Muscle layer of duodenum (tissue), 2 donors: ENCODE measurements around the gene MATCAP1.

Source experiments
- H3K27ac ChIP-seq: one replicate; pipeline ENCODE4 v1.7.0; 2013; ENCODE audit warnings: mild to moderate bottlenecking, low read length
- H3K27me3 ChIP-seq: one replicate; pipeline ENCODE4 v1.7.0; 2013; ENCODE audit warnings: low read depth, mild to moderate bottlenecking, control low read depth, low read length
- H3K36me3 ChIP-seq, 2 donors: one replicate each; pipeline ENCODE4 v1.7.0; 2013; ENCODE audit warnings: low read length in 2 of 2, control low read depth in 1 of 2, mild to moderate bottlenecking in 1 of 2; ENCODE audit not compliant: insufficient read depth in 2 of 2, control insufficient read depth in 1 of 2
- H3K4me1 ChIP-seq, 2 donors: one replicate each; pipeline ENCODE4 v1.7.0; 2013; ENCODE audit warnings: low read length in 2 of 2, mild to moderate bottlenecking in 2 of 2, control low read depth in 1 of 2, moderate library complexity in 1 of 2; ENCODE audit not compliant: insufficient read depth in 2 of 2, control insufficient read depth in 1 of 2
- H3K4me3 ChIP-seq, 2 donors: one replicate each; pipeline ENCODE4 v1.7.0; 2013; ENCODE audit warnings: low read length in 2 of 2, low read depth in 1 of 2, mild to moderate bottlenecking in 1 of 2
- H3K9me3 ChIP-seq, 2 donors: one replicate each; pipeline ENCODE4 v1.7.0; 2013; ENCODE audit warnings: low read length in 2 of 2, control low read depth in 1 of 2, mild to moderate bottlenecking in 1 of 2; ENCODE audit not compliant: control insufficient read depth in 1 of 2
- donor health status: healthy.

MATCAP1 gene

DNA sequence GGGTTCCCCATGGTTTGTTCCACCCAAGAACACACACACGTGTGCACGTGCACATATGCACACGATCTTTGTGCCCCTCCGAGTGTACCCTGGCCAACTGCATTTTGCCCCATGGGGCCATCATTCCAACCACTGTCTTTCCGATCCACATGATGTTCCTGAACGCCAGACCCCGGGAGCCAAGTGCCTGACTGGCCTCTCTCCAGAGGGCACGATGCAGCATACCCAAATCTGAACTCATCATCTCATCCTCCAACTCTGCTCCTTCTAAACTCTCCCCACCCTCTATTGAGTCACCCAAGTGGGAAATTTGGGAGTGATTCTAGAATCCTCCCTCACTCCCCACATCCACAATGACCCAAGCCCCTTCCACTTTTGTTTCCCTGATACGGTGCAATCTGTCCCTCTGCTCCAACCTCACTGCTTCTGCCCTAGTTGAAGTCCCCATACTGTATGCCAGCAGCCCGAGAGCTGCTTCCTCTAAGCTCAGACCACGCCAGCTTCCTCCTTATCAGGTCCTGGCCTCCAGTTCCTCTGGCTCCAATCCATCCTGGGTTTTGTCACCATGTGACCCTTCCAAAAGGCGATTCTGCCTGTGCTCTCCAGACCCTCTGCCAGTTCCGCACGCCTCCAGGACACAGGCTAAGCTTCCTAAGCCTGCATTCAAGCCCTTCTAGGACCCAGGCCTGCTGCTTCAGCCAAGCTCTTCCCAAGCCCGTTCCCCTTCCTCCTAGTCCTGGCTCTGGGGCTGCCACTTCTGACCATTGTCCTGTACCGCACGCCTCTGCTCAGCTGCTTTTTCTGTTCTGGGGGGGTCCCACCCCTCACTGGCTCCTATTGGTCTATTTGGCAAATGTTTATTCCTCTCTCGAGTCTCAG, 33.1 kb upstream of the MATCAP1 start:
- H3K9me3 ChIP-seq, result no peaks in the 10 kb centered on the region
- H3K27ac ChIP-seq, result no peak overlapping the region

DNA sequence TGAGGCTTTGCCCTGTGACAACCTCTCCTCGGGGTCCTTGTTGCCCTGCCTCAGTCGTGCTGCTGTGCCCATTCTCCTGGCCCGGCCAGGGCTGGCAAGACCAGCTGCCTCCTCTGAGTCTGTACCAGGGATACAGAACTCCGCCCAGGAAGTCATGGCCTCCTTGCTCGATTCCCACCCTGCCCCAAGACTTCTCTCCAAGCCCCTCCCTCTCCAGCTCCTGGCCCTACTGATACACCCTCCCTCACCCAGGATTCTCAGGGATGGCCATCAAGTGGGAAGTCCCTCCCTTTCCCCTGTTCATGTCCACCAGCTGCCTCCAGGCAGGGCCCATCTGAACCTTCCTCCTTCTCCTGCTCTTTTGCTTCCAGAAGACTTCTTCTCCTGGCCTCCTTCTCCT, 31.9 kb upstream of the MATCAP1 start:
- Histone ChIP-seq H3K27me3 (no peaks in the 10 kb centered on the region), H3K9me3 (no peaks in the 10 kb centered on the region), H3K4me3 (no peak overlapping the region), H3K36me3 (peaks cover 4 to 5% of the 10 kb centered on the region in 2 donors), H3K27ac (no peak overlapping the region), H3K4me1 (peaks cover 0 to 12% of the 10 kb centered on the region in 2 donors)

More for the DNA sequence above, 33.1 kb upstream of the MATCAP1 start:
- H3K4me1 ChIP-seq, result peaks cover 0 to 12% of the 10 kb centered on the region in 2 donors
- H3K4me3 ChIP-seq, result no peak overlapping the region
- no peaks in the 10 kb centered on the region for H3K27me3 ChIP-seq
- H3K36me3 ChIP-seq, result peaks cover 0 to 5% of the 10 kb centered on the region in 2 donors

DNA sequence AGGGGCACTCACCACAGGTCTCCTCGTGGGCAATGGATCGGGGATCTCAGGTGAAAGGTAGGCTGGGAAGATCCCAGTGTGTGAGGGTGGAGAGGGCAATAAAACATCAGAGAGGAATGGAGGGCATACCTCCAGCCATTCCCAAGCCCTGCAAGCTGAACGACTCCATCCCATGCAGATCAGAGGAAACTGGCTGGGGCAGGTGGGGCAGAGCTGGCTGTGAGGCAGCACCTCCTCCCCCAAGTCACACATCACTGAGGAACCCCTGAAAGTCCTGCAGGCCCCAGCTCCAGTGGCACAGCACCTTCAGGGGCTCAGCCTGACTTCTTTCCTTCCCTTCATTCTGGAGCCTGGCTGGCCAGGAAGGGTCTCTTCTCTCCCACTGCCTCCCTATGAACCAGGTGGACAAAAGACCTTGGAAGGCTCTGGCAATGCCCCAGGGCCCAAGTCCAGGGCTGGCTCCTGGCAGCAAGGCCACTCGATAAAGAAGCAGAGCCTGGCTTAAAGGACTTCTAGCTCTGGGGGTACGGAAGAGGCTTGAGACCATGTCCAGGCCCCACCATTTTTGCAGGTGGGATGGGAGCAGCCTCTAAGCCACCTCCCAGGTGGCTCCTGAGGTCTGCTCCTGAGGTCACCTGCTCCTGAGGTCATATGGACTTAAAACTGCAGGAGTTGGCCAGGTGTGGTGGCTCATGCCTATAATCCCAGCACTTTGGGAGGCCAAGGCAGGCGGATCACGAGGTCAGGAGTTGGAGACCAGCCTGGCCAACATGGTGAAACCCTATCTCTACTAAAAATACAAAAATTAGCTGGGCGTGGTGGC, 29.6 kb upstream of the MATCAP1 start:
- Histone ChIP-seq H3K36me3 (peaks cover 4 to 5% of the 10 kb centered on the region in 2 donors), H3K9me3 (no peaks in the 10 kb centered on the region), H3K27ac (no peak overlapping the region), H3K4me1 (peaks cover 0 to 12% of the 10 kb centered on the region in 2 donors), H3K4me3 (no peak overlapping the region), H3K27me3 (no peaks in the 10 kb centered on the region)

DNA sequence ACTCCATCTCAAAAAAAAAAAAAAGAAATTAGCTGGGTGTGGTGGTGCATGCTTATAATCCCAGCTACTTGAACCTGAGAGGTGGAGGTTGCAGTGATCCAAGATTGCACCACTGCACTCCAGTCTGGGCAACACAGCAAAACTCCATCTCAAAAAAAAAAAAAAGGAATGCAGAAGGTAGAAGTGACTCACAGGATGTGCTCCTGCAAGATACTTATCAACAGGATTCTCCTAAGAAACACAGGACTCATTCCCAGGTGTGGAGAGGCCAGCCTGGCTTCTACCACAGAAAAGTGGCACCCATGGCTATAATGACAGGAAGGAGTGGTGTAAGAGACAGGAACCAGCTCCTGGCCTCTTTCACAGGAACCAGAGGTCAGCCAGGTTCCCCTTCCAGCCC, 29.0 kb upstream of the MATCAP1 start:
- H3K4me1 ChIP-seq, result peaks cover 0 to 12% of the 10 kb centered on the region in 2 donors
- no peak overlapping the region for H3K27ac ChIP-seq
- no peaks in the 10 kb centered on the region for H3K27me3 ChIP-seq
- H3K36me3 ChIP-seq, result peaks cover 4 to 5% of the 10 kb centered on the region in 2 donors
- no peaks in the 10 kb centered on the region for H3K9me3 ChIP-seq
- no peak overlapping the region for H3K4me3 ChIP-seq

DNA sequence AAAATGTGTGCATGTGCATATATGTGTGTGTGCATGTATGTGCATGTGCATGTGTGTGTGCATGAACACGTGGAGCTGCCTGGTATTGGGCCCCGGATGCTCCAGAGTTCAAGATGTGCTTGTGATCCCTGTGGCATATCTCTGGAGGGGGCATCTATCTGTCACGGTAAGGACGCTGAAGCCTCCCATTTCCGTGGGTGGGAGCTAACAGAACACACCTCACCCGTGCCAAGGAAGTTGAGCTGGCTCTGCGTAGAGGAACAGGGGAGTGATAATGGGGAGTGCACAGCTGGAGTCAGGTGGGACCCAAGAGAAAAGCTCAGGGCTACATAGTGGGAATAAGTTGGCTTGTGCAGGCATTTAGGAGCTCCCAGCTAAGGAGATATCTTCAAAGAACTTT, 27.9 kb upstream of the MATCAP1 start:
- peaks cover 0 to 4% of the 10 kb centered on the region in 2 donors for H3K4me1 ChIP-seq
- peaks cover 0 to 4% of the 10 kb centered on the region in 2 donors for H3K36me3 ChIP-seq
- H3K4me3 ChIP-seq, result no peak overlapping the region
- no peaks in the 10 kb centered on the region for H3K9me3 ChIP-seq
- H3K27ac ChIP-seq, result no peak overlapping the region
- H3K27me3 ChIP-seq, result no peaks in the 10 kb centered on the region

DNA sequence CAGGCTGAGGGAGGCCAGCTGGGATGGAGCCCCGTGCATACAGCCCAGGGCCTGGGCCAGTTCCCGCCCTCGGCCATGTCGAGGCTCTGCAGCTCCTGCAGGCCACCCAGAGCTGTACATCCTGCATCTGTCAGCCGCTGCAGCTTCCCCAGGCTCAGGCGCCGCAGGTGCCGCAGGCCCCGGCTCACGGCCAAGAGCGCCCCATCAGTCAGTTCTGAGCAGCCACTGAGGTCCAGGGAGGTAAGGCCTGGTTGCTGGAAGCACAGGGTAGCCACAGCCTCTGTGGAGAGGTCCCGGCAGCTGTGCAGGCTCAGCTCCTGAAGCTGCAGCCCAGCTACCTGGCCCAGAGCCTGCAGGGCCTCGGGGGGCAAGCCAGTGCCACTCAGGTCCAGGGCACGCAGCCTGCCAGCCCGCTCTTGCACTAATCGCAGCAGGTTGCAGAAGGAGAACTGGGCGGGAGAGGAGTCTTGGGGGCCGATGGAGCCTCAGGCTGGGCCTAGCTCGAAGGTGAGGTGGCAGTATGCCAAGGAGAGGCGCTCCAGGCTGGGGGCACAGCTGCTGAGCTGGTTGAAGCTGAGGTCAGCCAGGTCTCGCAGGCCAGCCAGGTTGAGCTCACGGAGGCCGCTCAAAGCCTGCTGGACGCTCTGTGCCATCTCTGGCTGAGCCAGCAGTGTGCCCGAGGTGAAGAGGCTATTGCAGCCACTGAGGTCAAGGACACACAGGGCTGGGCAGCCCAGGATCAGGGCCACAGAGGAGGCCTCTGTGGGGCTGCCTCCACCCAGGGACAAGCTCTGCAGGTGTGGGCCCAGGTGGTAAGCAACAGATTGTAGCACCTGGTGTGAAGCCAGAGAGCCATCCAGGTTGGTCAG, 26.5 kb upstream of the MATCAP1 start:
- H3K27ac ChIP-seq, result no peak overlapping the region
- peaks cover 0 to 4% of the 10 kb centered on the region in 2 donors for H3K36me3 ChIP-seq
- H3K9me3 ChIP-seq, result no peaks in the 10 kb centered on the region
- H3K4me1 ChIP-seq, result no peaks in the 10 kb centered on the region
- no peaks in the 10 kb centered on the region for H3K27me3 ChIP-seq
- H3K4me3 ChIP-seq, result no peak overlapping the region

DNA sequence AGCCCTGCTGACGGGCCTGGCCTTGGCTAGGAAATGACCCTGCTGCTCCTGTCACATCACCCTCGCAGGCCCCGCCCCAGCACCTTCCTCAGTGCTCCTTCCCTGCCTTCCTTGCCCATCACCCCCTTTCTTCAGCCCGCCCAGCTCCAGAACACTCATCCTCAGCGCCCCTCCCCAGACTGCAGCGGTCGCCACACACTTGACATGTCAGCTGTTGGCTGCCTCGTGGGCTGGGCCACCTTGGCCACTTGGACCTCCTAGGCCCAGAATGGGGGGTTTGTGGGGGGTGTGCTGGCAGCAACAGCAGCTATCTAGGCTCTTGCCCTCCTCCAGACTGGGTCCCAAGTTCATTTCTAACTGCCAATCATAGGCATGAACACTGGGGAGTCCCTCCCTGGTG, 25.8 kb upstream of the MATCAP1 start:
- Histone ChIP-seq H3K9me3 (no peaks in the 10 kb centered on the region), H3K36me3 (peaks cover 0 to 4% of the 10 kb centered on the region in 2 donors), H3K4me3 (no peak overlapping the region), H3K27ac (no peak overlapping the region), H3K27me3 (no peaks in the 10 kb centered on the region), H3K4me1 (no peaks in the 10 kb centered on the region)

DNA sequence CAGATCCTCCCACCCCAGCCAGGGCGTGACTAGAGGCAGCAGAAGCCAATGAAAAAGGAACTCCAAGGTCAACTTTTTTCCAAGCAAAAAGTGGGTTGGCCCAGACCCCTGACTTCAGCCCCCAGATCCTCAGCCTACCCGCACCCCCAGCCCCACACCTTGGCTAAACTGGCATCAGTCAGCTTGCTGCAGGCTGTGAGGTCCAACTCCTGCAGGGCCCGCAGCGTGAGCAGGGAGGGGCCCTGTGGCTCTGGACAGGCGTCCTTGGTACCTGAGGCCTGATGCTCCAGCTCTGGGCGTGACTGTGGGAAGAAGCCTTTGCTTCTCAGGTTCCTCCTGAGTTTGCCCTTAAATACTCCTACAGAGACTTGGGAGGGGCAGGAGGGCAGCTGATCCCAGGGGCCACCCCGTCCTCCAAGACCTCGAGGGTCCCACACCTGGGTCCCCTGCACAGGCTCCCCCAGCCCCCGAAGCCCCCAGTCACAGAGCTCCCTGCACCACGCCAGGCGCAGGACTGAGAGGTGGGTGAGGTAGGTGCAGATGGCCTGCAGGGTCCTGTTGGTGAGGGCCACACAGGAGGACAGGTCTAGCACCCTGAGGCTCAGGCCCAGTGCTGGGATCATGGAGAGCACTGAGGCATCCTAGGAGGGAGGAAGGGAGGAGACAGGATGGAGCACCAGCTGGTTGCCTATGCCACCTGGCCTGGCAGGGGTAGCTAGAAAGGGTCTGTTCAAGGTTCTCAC, 24.6 kb upstream of the MATCAP1 start:
- no peaks in the 10 kb centered on the region for H3K9me3 ChIP-seq
- H3K27me3 ChIP-seq, result no peaks in the 10 kb centered on the region
- H3K4me1 ChIP-seq, result no peaks in the 10 kb centered on the region
- peaks cover 0 to 4% of the 10 kb centered on the region in 2 donors for H3K36me3 ChIP-seq
- no peak overlapping the region for H3K27ac ChIP-seq
- H3K4me3 ChIP-seq, result no peak overlapping the region

DNA sequence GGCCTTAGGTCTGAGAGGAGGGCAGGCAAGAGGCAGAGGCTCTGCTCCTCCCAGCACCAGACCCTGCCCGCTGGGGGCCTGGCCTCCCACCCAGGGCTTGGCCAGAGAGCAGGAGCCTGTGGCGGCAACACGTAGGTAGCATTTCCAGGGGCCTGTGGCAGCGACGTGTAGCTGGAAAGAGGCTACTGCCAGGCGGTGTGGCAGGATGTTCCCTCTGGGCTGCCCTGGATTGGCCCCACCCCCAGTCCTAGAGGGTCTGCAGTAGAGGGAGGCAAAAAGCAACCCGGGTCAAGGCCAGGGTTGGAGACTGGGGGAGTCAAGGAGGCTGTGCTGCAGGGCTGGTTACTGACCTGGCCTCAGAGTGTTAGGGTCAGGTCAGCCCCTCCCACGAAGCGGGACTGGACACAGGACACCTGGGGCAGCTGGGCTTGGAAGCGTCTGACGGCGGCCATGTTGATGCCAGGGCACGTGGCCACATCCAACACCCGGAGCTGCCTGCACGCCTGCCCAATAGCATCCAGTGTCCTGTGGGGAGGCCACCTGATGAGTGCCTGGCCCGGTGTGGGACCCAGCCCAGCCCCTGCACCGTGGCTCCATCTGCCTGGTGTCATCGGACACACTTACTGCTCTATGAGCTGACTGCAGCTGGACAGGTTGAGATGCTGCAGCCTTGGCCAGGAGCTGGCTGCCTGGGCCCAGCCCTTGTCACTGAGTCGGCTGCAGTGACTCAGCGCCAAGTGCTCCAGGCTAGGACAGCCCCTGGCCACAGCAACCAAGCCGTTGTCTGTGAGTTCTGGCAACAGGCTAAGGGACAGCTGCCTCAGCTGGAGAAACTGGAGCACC, 23.7 kb upstream of the MATCAP1 start:
- Histone ChIP-seq H3K4me3 (no peak overlapping the region), H3K4me1 (no peaks in the 10 kb centered on the region), H3K36me3 (peaks cover 4% of the 10 kb centered on the region in 2 donors), H3K27ac (no peak overlapping the region), H3K9me3 (no peaks in the 10 kb centered on the region), H3K27me3 (no peaks in the 10 kb centered on the region)

DNA sequence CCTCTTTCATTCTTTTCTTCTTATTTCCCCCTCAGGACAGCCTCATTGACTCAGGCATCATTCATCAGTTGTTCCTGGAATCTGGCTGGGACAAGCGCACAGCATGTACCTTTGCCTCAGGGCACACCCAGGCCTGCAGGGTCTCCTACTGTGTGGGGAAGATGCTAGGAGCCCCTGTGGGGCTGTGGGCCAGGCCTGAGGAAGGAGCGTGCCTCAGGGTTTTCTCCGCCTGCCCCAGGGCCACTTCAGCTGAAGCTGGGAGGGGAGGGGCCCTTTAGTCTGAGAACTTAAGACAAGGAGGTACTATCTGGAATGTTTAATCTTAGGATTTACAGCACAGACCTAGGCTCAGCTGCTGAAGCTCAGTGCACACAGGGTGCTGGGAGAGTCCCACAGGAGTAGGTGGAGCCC, 23.1 kb upstream of the MATCAP1 start:
- H3K9me3 ChIP-seq, result no peaks in the 10 kb centered on the region
- H3K4me1 ChIP-seq, result no peaks in the 10 kb centered on the region
- no peaks in the 10 kb centered on the region for H3K27me3 ChIP-seq
- H3K36me3 ChIP-seq, result peaks cover 4 to 9% of the 10 kb centered on the region in 2 donors
- no peak overlapping the region for H3K27ac ChIP-seq
- H3K4me3 ChIP-seq, result no peak overlapping the region
